Neural progenitor cell (in vitro differentiated cells): ENCODE data around the gene OR10S1.

ENCODE experiments used
- CTCF ChIP-seq: fragments of 200-600 bp; sonication (generic); IDR thresholded peaks from 2 replicates; pipeline ENCODE4 v1.5.1; 2017; ENCODE audit warnings: antibody characterized with exemption, mild to moderate bottlenecking
- EZH2 ChIP-seq: fragments of 200-600 bp; sonication (generic); IDR thresholded peaks from 2 replicates; pipeline ENCODE4 v1.6.1; 2017; ENCODE audit warnings: antibody characterized with exemption, mild to moderate bottlenecking, moderate library complexity
- EZH2phosphoT487 ChIP-seq: fragments of 200-600 bp; sonication (generic); IDR thresholded peaks from 2 replicates; pipeline ENCODE4 v1.6.1; 2017; ENCODE audit warnings: antibody characterized with exemption

- TF ChIP-seq CTCF (no peak), EZH2phosphoT487 (no peak), EZH2 (no peak)
Measured at GRCh38 chr11:123939317-123939716, 38.3 kb downstream of the OR10S1 start, which contains the start of gene OR4D5.
